Hippocampal formation (tissue), 2 donors: ENCODE measurements around the gene SMIM43.
"Not testable (repeated sequence)": the region's sequence is repeated elsewhere in the genome, so short reads cannot be mapped to it uniquely, and the experiment has no call there.

ENCODE experiments used
- DNase-seq, 2 donors: peaks; one replicate each; lab custom pipeline; 2025; lab: John Stamatoyannopoulos, UW

The SMIM43 gene

DNA sequence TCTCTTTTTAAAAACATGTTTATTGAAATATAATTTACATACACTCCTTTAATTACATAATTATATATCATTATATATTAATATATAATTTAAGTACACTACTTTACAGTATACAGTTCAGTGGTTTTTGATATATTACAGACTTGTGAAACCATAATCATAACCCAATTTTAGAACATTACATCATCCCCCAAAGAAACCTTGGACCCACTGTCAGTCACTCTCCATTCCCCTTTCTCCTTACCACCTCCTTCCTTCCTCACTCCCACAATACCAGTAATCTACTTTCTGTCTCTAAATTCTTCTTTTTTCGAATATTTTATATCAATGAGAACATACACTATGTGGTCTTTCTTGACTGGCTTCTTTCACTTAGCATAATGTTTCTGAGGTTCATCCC is 18.2 kb upstream of the SMIM43 start:
- no peak for DNase-seq

DNA sequence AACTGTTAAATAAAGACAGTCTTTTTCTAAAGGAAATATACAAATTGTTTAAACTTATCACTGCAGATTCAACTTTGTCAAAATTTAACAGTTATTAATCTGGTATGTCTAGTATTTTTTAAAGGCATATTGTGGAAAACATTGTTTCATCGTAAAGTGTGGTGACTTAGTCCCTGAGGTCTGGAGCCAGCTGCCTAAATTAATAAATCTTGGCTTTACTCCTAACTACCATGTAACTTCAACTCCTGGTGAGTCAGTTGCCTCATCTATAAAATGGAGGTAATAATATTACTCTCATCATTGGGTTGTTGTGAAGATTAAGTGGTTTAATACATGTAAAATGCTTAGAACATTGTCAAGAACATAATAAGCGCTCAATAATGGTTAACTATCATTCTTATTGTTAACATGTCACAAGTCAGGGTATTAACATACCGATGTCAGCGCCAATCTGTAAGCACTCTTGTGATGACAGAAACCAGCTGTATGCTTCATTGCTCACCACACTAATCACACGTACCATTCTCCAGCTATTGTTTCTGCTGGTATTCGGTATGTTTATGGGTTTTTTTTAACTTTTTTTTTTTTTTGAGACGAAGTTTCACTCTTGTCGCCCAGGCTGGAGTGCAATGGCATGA is 14.1 kb upstream of the SMIM43 start:
- DNase-seq = no peak

- DNase-seq = no peak
These were observed 12.7 kb upstream of the SMIM43 start for GRCh38 chr4:121777625-121778024.

DNA sequence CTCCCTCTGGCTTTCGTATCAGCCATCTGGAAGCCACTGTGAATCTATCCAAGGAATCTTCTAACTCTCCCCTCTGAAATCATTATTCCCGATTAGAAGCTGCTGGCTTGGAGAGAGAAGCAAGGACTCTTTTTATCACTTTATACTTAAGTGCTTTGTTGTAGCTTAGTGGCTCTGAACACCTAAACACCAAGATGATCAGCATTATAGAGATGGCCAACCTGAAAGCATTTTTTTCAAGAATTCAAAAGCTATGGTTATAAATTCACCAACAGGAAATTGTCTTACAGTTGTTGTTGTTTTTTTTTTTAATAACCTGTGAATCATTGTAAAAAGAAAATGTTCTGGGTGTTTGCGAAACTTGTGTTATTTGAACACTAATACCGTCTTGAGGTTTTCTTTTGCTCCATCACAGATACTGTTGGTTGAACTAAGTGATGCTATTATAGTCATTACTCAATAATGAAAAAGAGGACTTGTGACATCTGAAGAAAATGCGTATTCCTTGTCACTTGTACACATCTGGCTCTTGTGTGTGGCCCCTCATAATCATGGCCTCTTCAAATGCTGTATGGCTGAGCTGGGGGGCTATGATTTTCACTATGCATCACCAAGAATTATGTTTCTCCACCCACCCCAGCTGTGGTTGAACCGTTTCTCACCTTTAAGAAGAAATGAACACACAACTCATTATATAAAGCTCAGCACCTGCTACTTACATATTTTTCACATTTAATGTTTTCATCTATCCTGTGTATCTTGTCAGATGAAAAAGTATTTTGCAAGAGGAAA is 11.8 kb upstream of the SMIM43 start:
- no peak for DNase-seq

GRCh38 chr4:121773883-121774282 is 8.9 kb upstream of the SMIM43 start:
- DNase-seq = no peak

DNA sequence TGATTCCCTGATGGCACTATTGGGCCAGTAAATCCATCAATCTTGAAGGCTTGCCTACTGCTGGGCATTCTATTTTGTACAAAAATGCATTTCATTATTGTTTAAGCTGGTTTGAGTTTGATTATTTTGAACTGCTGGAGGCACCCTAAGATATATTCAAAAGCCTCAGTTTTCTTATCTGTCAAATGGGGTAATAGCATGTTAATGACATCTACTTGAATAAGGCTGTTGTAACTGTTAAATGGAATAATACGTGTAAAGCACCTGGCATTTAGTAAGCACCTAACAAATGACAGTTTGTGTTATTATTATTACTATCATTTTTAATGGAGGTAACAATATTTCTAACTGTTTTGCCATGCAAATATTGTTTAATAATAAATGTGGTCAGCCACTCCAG is 6.9 kb upstream of the SMIM43 start:
- DNase-seq = no peak

- DNase-seq = no peak
These were observed 4.4 kb upstream of the SMIM43 start for GRCh38 chr4:121769341-121769740.

DNA sequence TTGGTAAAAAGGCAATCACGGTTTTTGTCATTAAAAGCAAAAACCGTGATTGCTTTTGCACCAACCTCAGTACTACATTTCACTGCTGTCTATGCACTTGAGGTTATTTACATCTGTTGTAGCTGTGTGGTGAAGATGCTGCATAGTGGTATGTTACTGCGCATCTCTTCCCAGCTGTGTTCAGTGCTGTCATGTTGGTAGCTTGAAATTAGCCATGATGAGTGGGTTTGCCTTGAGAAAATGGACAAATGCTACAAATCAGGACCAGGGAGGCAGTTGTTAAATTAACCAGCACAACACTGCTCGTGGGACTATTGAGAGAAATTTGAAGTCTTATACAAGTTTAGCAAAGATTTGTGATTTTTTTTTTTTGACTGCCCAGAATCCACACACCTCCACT is 2.2 kb upstream of the SMIM43 start:
- DNase-seq = no peak

- no peak for DNase-seq
These were observed 1.1 kb upstream of the SMIM43 start for GRCh38 chr4:121765971-121766538.

DNA sequence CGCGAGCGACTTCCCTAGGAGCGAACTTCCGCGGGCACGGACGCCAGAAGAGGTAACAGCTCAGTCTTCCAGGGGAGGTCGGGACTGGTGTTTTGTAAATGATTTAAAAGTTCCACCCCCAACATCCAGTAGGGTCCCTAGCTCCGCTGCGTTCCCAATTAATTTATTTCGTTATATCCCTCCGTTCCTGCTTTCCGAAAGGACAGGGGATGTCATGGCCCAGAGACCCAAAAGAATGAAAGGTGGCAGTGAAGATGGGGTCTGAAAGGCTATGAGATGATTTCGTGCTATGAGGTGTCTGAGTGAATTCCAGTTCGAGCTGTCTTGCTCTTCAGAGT is 373 bp upstream of the SMIM43 start:
- DNase-seq = no peak

GRCh38 chr4:121764303-121764701 is 662 bp downstream of the SMIM43 start:
- DNase-seq = no peak

- DNase-seq = no peak
These were observed 4.8 kb downstream of the SMIM43 start for GRCh38 chr4:121760205-121760604.

GRCh38 chr4:121758925-121759568 is 5.9 kb downstream of the SMIM43 start:
- DNase-seq = no peak

DNA sequence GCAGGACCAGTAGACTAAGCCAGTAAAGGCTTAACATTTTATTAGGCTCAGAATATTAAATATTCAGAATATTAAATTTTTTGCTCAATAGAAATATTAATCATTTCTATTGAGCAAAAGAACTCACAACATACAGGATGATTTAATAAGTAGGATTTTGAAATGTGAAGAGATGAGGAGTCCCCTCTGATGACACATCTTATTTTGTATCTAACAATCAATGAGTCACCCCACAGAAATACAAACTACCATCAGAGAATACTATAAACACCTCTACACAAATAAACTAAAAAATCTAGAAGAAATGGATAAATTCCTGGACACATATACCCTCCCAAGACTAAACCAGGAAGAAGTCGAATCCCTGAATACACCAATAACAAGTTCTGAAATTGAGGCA is 12.8 kb downstream of the SMIM43 start:
- not testable (repeated sequence) for DNase-seq

GRCh38 chr4:121749225-121749624 is 15.7 kb downstream of the SMIM43 start:
- DNase-seq = no peak

DNA sequence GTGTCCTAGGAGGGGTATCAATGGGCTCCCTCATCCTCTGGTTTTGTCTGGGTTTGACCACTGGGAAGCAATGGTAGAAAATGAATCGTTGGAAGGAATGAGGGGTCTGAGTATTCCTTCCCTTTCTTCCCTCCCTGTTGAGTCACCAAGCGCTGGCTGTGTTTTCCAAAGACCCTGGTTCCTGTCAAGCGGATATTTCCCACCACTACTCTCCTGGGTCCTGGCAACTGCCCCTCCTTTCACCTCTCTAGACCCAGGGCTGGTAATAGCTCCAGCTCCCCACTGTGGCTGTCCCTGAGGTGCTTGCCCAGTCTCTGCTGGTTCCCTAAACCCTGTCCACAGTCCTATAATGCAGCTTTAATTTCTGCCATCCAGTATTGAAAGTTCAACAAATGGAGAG is 22.2 kb downstream of the SMIM43 start:
- no peak for DNase-seq

DNA sequence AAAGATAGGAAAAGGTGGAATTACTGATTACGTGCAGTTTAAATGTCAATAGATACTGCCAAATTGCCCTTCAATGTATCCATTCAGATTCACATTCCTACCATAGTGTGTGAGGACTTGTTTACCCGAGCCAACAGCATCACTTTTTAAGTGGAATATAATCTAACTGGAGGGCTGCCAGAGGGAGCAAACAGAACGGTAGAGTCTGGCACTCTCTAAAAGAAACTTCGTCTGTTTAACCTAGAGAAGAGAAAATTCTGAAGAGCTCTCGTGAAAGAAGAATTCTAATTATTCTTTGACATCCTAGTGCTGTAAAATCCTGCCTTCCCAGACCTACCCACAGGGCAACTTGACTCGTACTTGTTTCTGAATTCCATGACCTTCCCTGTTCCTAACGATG is 23.2 kb downstream of the SMIM43 start:
- DNase-seq = no peak

DNA sequence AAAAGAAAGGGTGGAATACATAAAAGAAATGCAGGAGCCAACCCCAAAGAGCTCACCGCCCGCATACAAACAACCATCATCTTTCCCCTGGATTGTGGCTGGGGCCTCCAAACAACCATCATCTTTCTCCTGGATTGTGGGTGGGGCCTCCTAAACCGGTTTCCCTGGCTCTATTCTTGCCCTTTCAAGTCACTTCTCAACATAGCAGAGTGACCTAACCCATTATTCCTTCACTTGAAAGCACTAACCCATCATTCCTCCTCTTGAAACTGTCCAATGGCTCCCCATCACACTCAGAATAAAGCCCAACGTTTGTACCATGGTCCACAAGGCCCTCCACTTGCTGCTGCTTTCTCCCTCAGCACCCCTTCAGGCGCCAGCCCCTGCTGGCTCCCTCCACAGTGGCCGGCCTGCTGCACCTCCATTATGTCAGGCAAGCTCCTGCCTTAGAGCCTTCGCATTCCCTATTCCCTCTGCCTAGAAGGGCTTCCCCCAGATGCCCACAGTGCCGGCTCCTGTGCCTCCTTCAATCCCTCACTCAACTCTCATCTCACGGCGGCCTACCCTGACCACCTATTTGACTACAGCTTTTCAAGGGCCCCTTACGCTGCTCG is 24.1 kb downstream of the SMIM43 start:
- no peak for DNase-seq

DNA sequence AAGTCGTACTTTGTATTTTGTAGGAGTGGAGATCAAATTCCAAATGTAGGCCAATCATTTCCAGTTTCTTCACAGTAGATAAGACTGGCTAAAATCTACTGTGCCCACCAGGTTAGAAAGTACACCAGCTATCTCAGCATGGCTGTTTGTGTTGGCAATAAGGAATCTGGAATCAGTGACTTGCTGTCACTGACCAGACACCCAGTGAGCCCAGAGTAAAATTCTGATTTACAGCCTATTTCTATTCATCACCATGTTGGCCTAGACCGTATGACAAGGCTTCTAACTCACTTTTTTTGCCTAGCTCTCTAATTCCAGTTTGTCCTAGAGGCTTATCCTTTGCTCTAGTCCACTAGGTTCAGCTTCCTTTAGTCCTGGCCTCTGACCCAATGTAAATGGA is 25.4 kb downstream of the SMIM43 start:
- no peak for DNase-seq

GRCh38 chr4:121738780-121739535 is 26.0 kb downstream of the SMIM43 start:
- DNase-seq = no peak

GRCh38 chr4:121737846-121738554 is 27.0 kb downstream of the SMIM43 start:
- DNase-seq = no peak
